Calu3 (cell line): ENCODE results near the gene CDSN. TPM values are rescaled to one million over a fixed set of nuclear protein-coding genes. Genes with fewer than 3 reads are reported as not detected.
A peak's percentile ranks its signal among the peaks of the same experiment; 100 is the strongest.

Source experiments
- BruUV-seq: library from RNA; stranded (reverse); fragments of 400-500 nt; replicated peaks from 2 replicates; lab custom pipeline; 2021; lab: Mats Ljungman, UMichigan
- CTCF ChIA-PET: fragments of 300-600 bp; sonication (Branson Sonifier 250); formaldehyde crosslinking; loops from one replicate; lab custom pipeline; 2022; ENCODE audit warnings: antibody characterized with exemption; lab: Charles Lee
- DNase-seq: peaks from one replicate; pipeline ENCODE4 v3.0.0; 2022
- H3K27ac Mint-ChIP-seq: one replicate; pipeline ENCODE4 v1.8.0; 2022; ENCODE audit warnings: mixed read lengths; ENCODE audit not compliant: unreplicated experiment
- H3K27me3 Mint-ChIP-seq: one replicate; pipeline ENCODE4 v1.8.0; 2022; ENCODE audit warnings: mixed read lengths; ENCODE audit not compliant: unreplicated experiment
- H3K36me3 Mint-ChIP-seq: one replicate; pipeline ENCODE4 v1.8.0; 2022; ENCODE audit warnings: mild to moderate bottlenecking, moderate library complexity, mixed read lengths; ENCODE audit not compliant: insufficient read depth, unreplicated experiment
- H3K4me1 Mint-ChIP-seq: one replicate; pipeline ENCODE4 v1.8.0; 2022; ENCODE audit warnings: mild to moderate bottlenecking, low read depth, mixed read lengths; ENCODE audit not compliant: unreplicated experiment
- H3K4me3 Mint-ChIP-seq: one replicate; pipeline ENCODE4 v1.8.0; 2022; ENCODE audit warnings: mild to moderate bottlenecking, low read depth, moderate library complexity, mixed read lengths; ENCODE audit not compliant: unreplicated experiment
- H3K9me3 Mint-ChIP-seq: one replicate; pipeline ENCODE4 v1.8.0; 2022; ENCODE audit warnings: low read depth, mixed read lengths; ENCODE audit not compliant: unreplicated experiment
- CTCF ChIP-seq: fragments of 200-600 bp; IDR thresholded peaks from one replicate; pipeline ENCODE4 v1.8.0; 2022; ENCODE audit warnings: antibody characterized with exemption; ENCODE audit not compliant: unreplicated experiment
- intact Hi-C: fragments of 100-400 bp; cut with micrococcal nuclease; formaldehyde crosslinking; loops from one replicate; pipeline ENCODE4 v1.10.0; 2022; ENCODE audit not compliant: unreplicated experiment
- total RNA-seq: library from RNA; stranded (reverse); gene quantifications from 2 replicates; pipeline ENCODE4 v1.2.3, GENCODE V29; 2022

Gene CDSN
- total RNA-seq, 1 experiment from 2014 or later, result 0.35 TPM

DNA sequence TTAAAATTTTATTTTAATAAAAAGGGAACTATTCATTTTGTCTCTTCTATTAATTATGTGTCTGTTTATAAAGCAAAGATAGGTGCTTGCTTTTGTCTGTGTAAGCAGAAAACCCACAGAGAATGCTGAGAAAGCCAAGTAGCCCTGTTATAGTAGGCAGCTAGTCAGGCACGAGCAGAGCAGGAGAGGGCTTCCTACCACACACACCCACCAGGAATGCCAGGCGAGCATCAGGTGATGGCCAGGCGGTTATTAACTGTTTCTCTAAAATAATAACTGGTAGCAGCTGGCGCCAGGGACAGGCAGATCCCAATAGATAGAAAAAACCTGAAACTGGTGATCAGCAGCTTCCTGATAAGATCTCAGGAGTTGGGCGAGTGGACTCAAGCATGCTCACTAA lies 23.6 kb downstream of the CDSN start:
- BruUV-seq, result no TSS peak
- DNase-seq, result no peak
- CTCF ChIA-PET, result interaction anchor here (0.7 to 1.1 kb wide), 2 partner anchors 9 to 180 kb away, joined by 4 read pairs; no protein-coding TSS in a partner anchor
- Mint-ChIP-seq H3K4me1 (peaks cover 27% of the 10 kb centered on the region), H3K4me3 (no peak overlapping the region), H3K36me3 (no peaks in the 10 kb centered on the region), H3K9me3 (no peaks in the 10 kb centered on the region), H3K27ac (no peak overlapping the region), H3K27me3 (no peaks in the 10 kb centered on the region)
- no peak for TF ChIP-seq CTCF
- intact Hi-C loops, result no loop called here

DNA sequence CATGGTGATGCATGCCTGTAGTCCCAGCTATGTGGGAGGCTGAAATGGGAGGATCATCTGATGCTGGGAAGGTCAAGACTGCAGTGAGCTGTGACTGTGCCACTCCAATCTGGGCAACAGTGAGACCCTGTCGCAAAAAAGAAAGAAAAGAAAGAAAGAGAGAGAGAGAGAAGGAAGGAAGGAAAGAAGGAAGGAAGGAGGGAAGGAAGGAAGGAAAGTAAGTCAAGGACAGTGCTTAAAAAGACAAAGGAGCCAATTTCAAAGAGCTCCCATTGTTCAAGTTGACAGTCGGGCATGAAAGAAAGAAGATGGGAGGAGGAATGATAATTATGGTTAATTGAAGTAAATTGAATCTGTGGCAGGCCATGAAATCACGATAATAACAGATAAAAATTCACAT lies 24.0 kb downstream of the CDSN start:
- CTCF ChIA-PET, result interaction anchor here (1.1 kb wide), 2 partner anchors 9 to 11 kb away, joined by 3 to 4 read pairs; no protein-coding TSS in a partner anchor

DNA sequence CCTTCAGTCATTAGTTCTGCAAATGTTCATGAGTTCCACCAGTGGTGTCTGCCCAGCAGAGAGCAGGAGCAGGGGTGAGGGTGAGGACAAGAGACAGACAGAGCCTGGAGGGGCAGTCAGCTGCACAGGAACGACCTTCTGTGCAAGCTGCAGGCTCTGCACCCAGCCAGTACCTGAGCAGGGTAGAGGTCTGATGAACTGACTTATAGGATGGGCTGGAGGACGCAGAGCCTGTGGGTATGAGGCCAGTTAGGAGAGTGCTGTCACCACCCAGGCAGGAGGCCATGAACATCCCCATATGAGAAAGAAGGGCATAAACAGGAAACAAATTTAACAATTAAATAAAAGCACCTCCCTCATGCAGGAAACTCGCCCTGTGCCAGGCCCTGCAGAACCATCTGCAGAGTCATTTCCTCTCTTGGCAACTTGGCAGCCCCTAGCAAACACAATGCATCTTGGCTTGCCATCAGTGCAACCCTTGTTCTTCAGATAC lies 25.8 kb downstream of the CDSN start:
- no peak for TF ChIP-seq CTCF
- CTCF ChIA-PET, result interaction anchor here (1.2 to 4.3 kb wide), 6 partner anchors 9 to 181 kb away, joined by 3 to 22 read pairs (median 8); partner anchors contain the start of genes PSORS1C1 and VARS2
- no peaks in the 10 kb centered on the region for H3K9me3 Mint-ChIP-seq
- H3K27me3 Mint-ChIP-seq, result no peaks in the 10 kb centered on the region
- DNase-seq, result peak; percentile 53
- no TSS peak for BruUV-seq
- no peak overlapping the region for H3K27ac Mint-ChIP-seq
- intact Hi-C loops, result no loop called here
- H3K4me3 Mint-ChIP-seq, result no peak overlapping the region
- no peaks in the 10 kb centered on the region for H3K36me3 Mint-ChIP-seq
- peaks cover 36% of the 10 kb centered on the region for H3K4me1 Mint-ChIP-seq

More for the DNA sequence above, 24.0 kb downstream of the CDSN start:
- no peaks in the 10 kb centered on the region for H3K36me3 Mint-ChIP-seq
- no peak overlapping the region for H3K4me3 Mint-ChIP-seq
- H3K9me3 Mint-ChIP-seq, result no peaks in the 10 kb centered on the region
- DNase-seq, result no peak
- intact Hi-C loops, result no loop called here
- no TSS peak for BruUV-seq
- no peaks in the 10 kb centered on the region for H3K27me3 Mint-ChIP-seq
- TF ChIP-seq CTCF, result no peak
- peaks cover 27% of the 10 kb centered on the region for H3K4me1 Mint-ChIP-seq
- H3K27ac Mint-ChIP-seq, result no peak overlapping the region

GRCh38 chr6:31092769-31093505 lies 27.3 kb downstream of the CDSN start:
- Mint-ChIP-seq H3K27me3 (no peaks in the 10 kb centered on the region), H3K4me3 (no peak overlapping the region), H3K36me3 (no peaks in the 10 kb centered on the region), H3K4me1 (peaks cover 36% of the 10 kb centered on the region), H3K9me3 (no peaks in the 10 kb centered on the region), H3K27ac (no peak overlapping the region)
- intact Hi-C loops, result no loop called here
- no peak for DNase-seq
- no peak for TF ChIP-seq CTCF
- no TSS peak for BruUV-seq
- CTCF ChIA-PET, result interaction anchor here (0.7 to 4.3 kb wide), 9 partner anchors 10 to 210 kb away, joined by 3 to 22 read pairs (median 7); partner anchors contain the start of genes PSORS1C1 and VARS2
